NCI-H146 treated with DMSO at 0.1 percent for 48 hours (cell line): Measurements from ENCODE around the gene LILRA6.
A peak's percentile ranks its signal among the peaks of the same experiment; 100 is the strongest.
"Not testable (repeated sequence)": the region's sequence is repeated elsewhere in the genome, so short reads cannot be mapped to it uniquely, and the experiment has no call there.

Experiments
- DNase-seq: peaks from one replicate; lab custom pipeline; 2025; ENCODE audit not compliant: unreplicated experiment; lab: John Stamatoyannopoulos, UW

Gene LILRA6

DNA sequence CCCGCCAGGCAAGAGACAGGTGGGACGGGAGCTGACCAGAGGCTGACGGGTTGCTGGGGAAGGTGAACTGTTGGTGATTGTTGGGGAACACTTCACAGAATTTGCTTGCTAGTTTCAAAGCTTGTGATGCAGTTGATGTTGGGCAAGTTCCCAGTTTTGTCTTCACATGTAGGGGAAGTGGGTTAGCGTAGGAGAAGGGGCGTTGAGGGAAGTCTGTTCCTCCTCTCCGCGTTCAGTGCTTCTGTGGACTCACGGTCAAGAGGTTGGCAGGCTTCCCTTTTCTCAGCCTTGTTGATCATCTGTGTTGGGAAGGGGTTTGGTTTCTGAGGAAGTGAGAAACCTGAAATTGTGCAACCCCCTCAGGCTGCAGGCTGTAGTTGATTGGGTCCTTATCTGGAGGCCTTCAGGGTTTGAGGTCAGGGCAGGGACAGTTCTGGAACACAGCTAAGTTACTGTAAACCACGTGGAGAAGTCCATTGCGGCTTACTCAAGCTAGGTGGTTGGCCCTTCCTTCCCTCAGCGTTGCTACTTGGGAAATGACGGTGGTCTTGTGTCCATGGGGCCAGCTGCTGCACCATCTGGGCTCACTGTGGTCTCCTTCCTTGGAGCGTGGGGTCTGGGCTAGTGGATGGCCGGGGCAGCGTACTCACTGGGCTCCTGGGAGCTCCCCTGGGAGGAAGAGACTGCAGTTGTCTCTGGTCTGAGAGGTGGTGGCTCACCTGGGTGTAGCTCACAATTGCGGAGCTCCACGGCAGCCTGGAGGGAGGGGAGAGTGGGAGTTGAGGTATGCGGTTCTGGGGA is 34.4 kb downstream of the LILRA6 start:
- DNase-seq = no peak

DNA sequence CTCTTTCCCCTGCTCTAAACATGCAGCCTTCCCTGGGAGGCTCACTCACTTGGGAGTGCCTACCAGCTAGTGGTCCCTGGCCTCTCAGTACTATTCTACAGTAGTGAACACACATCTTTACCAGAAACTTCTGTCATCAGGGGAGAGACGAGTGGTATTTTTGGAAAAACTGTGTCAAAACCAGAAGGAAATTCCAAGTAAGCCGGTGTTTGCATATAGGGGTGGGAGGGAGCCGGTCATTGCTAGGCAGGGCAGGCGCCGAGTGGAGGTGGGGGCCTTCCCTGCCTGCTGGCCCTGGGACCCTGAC is 35.0 kb downstream of the LILRA6 start:
- no peak for DNase-seq

DNA sequence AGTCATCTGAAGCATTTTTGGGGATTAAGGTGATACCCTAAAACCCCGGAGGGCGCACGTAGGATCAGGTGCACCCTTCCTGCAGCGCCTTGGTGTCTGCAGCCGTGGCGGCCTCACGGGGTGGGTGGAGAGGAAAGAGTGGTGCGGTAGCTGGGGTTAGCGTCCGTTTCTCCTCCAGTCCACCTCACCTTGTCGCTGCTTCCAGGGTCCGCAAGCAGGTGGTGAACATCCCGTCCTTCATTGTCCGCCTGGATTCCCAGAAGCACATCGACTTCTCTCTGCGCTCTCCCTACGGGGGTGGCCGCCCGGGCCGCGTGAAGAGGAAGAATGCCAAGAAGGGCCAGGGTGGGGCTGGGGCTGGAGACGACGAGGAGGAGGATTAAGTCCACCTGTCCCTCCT is 35.4 kb downstream of the LILRA6 start:
- DNase-seq = not testable (repeated sequence)

DNA sequence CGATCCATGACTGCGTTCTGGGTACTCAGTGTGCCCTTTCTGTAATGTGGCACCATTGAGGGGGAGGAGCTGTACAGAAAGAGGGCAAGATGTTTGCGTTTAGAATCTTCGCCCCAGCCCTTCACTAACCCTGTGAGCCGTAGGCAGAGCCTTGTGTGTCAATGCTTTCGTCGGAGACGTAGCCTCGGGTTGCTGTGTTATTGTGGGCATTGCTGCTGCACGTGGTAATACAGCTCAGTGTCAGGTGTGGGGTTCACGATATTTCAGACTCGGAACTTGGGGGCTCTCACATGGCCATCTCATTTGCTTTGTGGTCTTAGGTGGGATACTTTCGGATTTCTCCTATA is 35.8 kb downstream of the LILRA6 start:
- no peak for DNase-seq

DNA sequence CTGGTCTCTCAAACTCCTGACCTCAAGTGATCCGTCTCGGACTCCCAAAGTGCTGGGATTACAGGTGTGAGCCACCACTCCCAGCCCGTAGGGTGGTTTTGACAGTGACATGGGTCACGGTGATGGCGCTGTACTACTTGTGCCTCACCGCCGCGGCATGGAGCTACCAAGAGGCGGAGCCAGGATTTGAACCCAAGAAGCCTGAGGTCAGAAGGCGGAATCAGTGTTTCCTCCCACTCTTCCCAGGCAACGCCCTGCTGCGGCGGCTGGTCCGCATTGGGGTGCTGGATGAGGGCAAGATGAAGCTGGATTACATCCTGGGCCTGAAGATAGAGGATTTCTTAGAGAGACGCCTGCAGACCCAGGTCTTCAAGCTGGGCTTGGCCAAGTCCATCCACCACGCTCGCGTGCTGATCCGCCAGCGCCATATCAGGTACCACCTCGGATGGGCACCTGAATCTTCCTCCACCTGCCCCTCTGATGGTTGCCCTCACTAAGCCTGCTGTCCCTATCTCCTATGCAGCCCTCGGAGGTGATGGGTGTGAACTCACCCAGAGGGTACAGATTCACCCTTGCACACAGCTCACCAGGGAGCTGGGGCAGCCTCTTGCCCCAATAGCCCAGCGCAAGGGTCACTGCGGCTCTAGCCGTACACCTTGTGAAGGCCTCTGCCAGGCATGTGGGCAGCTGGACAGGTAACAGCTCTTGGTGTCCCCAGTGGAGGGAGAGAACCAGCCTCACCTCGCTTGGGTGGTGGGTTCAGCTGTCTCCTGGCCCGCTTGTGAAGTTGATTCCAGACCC is 36.4 kb downstream of the LILRA6 start:
- DNase-seq = no peak

DNA sequence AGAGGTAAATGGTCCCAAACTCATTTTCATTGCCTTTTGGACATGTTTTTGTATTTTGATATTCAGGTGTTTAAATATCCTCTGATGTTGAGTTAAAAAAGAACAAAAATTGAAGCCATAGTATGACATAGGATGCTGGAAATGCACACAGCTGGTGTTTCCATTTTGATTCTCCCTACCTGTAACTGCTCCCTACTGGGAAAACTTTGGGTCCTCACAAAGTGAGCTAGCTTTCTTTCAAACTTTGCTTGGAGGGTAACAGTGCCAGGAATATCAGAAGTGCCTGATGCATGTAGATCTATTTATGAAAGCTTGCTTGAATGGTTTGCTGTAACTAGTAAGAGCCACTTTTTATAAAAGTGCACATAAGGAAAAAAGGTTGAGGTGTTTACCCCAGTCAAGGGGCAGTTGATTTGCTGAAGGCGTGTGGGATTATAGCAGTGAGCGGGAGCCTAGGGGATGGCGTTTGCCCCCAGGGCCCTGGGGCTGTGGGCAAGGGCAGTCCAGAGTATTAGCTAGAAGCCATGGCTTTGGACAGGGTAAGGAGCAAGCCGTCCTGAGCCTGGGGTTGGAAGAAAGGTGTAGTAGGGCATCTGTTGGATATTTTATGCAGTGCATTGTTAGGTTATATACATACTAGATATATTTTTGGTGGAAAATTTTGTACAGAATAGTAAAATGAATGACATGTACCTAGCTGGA is 37.7 kb downstream of the LILRA6 start:
- DNase-seq = no peak

DNA sequence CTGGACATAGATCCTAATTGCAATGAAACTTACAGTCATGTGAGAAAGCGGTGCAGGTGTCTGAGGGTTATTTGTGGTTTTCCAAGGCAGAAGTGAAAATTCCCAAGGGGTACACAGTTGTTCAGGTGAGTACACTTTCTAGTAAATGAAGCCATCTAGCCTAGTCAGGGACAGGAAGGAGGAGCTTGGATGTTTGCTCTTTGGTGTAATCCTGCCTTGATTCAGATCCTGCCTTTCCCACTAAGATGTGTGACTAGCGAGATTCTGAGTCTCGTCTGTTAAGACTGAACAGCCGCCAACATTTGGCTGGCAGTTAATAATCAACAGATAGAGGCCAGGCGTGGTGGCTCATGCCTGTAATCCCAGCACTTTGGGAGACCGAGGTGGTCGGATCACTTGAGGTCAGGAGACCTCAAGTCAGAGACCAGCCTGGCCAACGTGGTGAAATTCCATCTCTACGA is 39.4 kb downstream of the LILRA6 start:
- no peak for DNase-seq

DNA sequence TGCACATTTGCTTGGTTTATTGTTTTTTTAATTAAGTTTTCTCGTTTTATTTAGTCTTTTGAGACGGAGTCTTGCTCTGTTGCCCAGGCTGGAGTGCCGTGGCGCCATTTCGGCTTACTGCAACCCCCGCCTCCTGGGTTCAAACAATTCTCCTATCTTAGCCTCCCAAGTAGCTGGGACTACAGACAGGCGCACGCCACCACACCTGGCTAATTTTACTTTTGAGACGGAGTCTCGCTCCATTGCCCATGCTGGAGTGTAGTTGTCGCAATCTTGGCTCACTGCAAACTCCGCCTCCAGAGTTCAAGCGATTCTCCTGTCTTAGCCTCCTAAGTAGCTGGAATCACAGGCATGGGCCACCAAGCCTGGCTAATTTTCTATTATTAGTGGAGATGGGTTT is 40.6 kb downstream of the LILRA6 start:
- DNase-seq = no peak

DNA sequence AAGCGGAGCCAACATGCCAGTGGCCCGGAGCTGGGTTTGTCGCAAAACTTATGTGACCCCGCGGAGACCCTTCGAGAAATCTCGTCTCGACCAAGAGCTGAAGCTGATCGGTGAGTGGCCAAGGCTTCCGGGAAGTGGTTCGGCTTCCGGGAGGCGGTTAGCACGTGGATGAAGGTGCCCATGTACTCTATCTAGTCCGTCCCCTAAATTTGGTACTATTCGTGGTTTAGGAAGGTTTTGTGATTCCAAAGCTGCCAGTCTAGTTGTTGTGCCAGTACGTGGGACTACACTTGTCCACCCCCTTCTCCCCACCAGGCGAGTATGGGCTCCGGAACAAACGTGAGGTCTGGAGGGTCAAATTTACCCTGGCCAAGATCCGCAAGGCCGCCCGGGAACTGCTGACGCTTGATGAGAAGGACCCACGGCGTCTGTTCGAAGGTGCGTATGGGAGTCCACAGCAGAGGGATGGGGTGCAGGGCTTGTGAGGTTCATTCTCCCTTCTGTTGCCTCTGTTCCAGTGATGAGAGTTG is 41.4 kb downstream of the LILRA6 start:
- DNase-seq = no peak

DNA sequence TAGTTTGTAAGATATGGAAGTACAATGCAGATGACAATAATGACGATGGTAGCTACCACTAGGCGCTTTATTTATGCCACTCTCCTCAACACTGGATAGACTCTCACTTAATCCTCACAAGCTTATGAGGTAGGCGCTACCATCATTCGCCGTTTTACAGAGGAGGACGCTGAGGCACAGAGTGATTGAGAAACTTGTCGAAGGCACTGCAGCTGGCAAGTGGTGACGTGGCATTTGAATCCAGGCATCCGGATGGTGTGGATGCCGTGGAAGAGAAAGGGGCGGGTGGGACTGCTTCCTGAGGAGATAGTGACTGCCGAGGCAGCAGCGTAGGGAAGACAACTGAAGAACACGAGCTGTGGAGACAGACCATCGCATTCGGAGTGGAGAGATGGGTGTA is 43.2 kb downstream of the LILRA6 start:
- DNase-seq = no peak

DNA sequence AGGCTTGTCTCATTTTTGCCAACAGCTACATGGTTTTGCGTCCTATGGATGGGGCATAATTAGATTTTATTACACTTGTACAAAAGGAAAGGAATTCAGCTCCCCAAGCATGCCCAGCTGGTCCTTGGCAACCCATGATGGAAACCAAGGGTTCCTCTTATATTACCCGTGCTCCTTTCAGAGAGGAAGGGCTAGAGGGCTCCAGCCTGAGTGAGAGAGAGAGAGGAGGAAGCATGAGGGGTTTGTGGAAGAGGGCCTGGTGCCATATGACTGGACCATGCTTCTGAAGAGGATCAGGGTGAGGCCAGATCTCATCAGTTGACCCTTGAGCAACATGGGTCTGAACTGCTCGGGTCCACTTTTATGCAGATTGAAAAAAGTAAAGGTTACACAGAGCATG is 45.5 kb downstream of the LILRA6 start:
- DNase-seq = no peak

DNA sequence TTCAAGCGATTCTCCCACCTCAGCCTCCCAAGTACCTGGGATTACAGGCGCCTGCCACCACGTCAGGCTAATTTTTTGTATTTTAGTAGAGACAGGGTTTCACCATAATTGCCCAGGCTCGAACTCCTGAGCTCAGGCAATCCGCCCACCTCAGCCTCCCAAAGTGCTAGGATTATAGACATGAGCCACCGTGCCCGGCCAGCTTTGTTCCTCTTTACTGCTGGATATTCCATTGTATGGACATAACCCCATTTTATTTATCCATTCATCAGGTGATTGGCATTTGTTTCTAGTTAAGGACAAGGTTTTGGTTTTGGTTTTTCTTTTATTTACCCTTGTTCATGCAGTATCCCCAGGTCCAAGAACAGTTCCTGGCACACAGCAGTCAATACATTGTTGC is 46.1 kb downstream of the LILRA6 start:
- no peak for DNase-seq

DNA sequence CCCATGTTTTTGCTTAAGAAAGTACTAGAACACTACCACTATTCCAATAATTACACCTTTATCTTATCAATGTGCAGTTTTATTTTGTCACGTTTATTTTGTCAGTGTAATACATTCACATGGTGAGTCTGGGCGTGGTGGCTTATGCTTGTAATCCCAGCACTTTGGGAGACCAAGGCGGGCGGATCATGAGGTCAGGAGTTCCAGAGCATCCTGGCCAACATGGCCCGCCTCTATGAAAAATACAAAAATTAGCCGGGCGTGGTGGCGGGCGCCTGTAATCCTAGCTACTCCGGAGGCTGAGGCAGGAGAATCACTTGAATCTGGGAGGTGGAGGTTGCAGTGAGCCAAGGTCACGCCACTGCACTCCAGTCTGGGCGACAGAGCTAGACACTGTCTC is 48.1 kb downstream of the LILRA6 start:
- DNase-seq = not testable (repeated sequence)

DNA sequence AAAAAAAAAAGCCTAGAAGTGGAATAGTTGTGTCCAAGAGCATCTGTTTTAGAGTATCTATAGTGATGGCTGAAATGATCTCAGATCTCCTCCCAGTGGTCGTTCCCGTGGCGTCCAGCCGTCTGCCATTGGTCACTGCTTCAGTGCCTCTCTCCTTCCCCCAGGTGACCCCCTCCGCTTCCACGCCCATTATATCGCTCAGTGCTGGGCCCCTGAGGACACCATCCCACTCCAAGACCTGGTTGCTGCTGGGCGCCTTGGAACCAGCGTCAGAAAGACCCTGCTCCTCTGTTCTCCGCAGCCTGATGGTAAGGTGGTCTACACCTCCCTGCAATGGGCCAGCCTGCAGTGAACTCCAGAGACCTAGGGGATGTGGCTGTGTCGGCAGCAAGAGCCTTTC is 49.6 kb downstream of the LILRA6 start:
- no peak for DNase-seq

DNA sequence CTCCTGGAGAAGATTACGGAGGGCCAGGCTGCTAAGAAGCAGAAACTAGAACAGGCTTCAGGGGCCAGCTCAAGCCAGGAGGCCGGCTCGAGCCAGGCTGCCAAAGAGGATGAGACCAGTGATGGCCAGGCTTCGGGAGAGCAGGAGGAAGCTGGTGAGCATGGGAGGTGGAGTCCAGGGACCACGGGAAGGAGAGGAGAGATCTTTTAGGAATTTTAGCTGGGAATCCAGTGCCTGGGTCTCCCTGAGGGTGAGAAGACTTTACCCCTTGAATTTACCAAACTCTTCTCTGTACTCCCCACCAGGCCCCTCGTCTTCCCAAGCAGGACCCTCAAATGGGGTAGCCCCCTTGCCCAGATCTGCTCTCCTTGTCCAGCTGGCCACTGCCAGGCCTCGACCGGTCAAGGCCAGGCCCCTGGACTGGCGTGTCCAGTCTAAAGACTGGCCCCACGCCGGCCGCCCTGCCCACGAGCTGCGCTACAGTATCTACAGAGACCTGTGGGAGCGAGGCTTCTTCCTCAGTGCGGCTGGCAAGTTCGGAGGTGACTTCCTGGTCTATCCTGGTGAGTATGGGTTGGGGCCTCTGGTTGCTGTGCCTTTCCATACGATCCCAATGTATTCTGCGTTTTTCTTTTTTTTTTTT is 50.7 kb downstream of the LILRA6 start:
- DNase-seq = no peak

DNA sequence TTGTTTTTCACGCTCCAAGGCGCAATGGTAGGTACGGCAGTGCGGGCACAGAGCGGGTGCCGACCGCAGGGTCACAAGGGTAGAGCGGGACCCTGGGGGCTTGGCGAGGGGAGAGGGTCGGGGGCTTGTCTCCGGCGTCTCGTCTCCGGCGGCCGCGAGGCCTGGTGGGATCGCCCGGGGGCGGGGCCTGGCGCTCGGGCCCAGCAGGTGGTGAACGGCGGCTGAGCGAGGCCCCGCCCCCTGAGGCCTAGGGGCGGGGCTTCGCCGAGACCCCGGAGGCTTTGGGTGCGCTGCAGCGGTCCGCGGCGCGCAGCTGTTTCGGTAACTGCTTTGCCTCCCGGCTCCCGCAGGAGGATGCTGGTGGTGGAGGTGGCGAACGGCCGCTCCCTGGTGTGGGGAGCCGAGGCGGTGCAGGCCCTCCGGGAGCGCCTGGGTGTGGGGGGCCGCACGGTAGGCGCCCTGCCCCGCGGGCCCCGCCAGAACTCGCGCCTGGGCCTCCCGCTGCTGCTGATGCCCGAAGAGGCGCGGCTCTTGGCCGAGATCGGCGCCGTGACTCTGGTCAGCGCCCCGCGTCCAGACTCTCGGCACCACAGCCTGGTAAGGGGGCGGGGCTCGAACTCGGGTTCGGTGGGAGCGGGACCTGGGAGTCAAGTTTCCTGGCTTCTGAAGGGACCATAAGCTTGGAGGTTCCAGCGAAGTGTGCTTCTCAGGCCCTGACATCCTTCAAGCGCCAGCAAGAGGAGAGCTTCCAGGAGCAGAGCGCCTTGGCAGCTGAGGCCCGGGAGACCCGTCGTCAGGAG is 51.4 kb downstream of the LILRA6 start, which contains the start of gene TSEN34:
Gene TSEN34, plus strand, starts transcription at position 298 of the 800 bp plus-strand sequence. Its CDS starts 57 bp downstream, at position 355.
- peak; percentile 83 for DNase-seq

DNA sequence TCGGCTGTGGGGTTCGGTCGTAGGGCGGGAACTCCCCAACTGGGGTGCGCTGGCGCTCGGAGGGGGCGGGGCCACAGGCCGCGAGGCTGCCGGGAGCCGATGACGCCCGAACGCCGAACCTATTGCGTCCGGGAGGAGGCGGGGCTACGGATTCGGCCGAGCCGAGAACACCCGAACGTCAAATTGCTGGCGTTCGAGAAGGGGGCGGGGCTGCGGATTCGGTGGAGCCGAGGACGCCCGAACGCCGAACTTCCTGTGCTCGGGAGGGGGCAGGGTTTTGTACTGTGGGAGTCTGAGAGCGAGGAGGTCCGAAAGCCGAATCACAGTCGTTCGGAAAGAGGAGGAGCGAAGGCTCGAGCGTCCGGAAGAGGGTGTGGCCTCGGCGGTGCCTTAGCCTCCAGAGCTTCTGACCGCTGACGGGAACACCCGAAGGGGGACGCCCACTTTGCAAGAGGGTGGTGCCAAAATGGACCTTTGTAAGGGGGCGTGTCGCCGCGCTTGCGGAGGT is 52.0 kb downstream of the LILRA6 start:
- peak; percentile 98 for DNase-seq

DNA sequence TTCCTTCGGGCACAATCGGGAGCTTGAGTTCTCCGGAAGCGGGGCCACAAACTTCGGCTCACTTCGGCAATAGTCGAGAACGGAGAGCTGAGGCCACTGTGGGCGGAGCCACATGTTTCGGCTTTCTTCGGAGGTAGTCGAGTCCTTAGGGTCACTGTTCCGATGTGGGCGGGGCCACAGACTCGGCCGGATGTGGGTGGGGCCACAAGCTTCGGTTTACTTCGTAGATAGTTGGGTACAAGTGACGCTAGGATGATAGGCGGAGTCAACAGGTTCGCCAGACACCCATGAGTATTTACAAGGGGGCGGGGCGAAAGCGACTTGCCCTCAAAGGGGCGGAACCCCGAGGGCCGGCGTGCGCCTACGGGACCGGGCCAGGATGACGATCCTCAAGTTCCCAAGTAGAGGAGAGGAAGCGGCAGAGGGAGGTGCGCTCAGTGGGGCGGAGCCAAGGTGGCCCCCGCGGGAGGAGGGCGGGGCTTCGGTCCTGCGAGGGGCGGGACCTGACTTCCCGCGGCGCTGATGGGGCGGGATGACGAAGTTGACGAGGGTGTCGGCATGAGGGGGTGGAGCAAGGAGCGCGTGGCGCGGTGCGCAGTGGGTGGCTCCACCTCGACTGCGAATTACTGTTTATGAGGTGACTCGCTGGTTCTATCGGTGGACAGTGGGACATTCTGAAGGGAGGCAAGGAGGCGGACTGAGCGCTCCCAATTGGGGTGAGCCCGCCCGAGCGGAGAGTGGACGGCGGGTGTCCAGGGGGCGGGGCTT is 52.7 kb downstream of the LILRA6 start:
- DNase-seq = peak; percentile 100

DNA sequence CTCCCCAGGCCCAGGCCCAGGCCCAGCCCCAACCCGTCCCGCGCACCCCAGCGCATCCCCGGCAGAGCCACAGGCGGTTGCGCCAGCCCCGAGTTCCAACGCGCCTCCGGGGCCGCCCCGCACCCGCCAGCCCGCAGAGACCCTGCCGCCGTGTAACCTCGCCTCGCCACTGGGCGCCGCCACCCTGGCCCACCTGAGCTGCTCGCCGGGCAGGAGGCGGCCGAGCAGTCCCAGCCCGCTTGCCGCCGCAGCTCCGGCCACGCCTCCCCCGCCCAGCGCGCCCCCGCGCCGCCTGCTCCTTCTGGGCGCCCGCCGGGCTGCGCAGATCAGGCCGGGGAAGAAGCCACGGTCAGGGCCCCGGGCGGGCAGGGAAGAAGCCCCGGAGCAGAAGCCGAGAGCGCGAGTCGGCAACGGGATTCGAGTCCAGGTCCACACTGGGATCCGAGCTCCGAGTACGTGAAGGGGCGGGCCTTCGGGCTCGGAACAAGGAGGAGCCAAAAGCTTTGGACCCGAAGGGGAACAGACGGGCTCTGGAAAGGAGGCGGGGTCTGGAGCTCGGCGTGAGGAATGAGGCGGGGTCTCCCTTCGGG is 53.4 kb downstream of the LILRA6 start, which contains the start of gene MBOAT7:
Gene MBOAT7, minus strand, starts transcription at position 436 of the 590 bp plus-strand sequence. CDS start 1,072 bp downstream, outside the sequence.
- DNase-seq = peak; percentile 68
